Naive B cell (primary cell): ENCODE measurements around the gene C1QB. TPM values are rescaled to one million over a fixed set of nuclear protein-coding genes. Genes with fewer than 3 reads are reported as not detected.

Experiments used
- polyA plus RNA-seq, 6 donors: library from polyadenylated mRNA; unstranded; fragments of 300-500 nt; fragmentation: Illumina TruSeq; gene quantifications; one replicate each; pipeline ENCODE4 v1.2.3, GENCODE V29; 2021; ENCODE audit warnings: low read depth in 6 of 6

Gene C1QB
- polyA plus RNA-seq, 6 donors from 2014 or later, result not detected

Other genes starting within 250 kb of the C1QB start
- 1 to 10 TPM; 1.5 to 7.7 (median 3.4) TPM for gene ZBTB40, start 201.4 kb upstream of the C1QB start, polyA plus RNA-seq
- gene EPHA8, start 89.7 kb upstream of the C1QB start, polyA plus RNA-seq, result not detected
- not detected for gene C1QA, start 16.6 kb upstream of the C1QB start, polyA plus RNA-seq
- gene C1QC, start 9.6 kb upstream of the C1QB start, polyA plus RNA-seq, result not detected
- gene EPHB2, start 57.6 kb downstream of the C1QB start, polyA plus RNA-seq, result under 1 TPM in 1 of 6 donors, not detected in 5; 0.08 TPM